ENCODE data around the gene CARD11. TPM values are rescaled to one million over a fixed set of nuclear protein-coding genes. Genes with fewer than 3 reads are reported as not detected.
"Not testable (repeated sequence)": the region's sequence is repeated elsewhere in the genome, so short reads cannot be mapped to it uniquely, and the experiment has no call there.

CARD11 gene
- polyA plus RNA-seq, 4 donors = 0.67 to 5.4 (median 3.2) TPM

- no peaks in the 10 kb centered on the region for H3K4me1 ChIP-seq (ENCODE audit: control insufficient read depth in 3 of 3, insufficient read depth in 2 of 3, low read depth in 1 of 3, low read length in 2 of 3)
- no peak overlapping the region for H3K27ac ChIP-seq (ENCODE audit: low read depth in 1 of 3, low read length in 2 of 3)
- no peak overlapping the region for H3K4me3 ChIP-seq (ENCODE audit: low read depth in 1 of 3, low read length in 3 of 3)
- peaks cover 0 to 2% of the 10 kb centered on the region in 2 donors for H3K9me3 ChIP-seq (ENCODE audit: control insufficient read depth in 2 of 2, insufficient read depth in 1 of 2, low read depth in 1 of 2, low read length in 1 of 2)
- no peak for DNase-seq
- FAIRE-seq = no peak
- H3K36me3 ChIP-seq (ENCODE audit: control insufficient read depth in 3 of 3, insufficient read depth in 2 of 3, low read depth in 1 of 3, low read length in 3 of 3) = peaks cover 0 to 16% (median 0%) of the 10 kb centered on the region in 3 donors
- H3K27me3 ChIP-seq (ENCODE audit: control insufficient read depth in 3 of 3, insufficient read depth in 3 of 3, low read length in 3 of 3) = no peaks in the 10 kb centered on the region
- 74 to 86% (median 85%) methylated on average over 19 of the region's 19 CpGs for WGBS, 3 donors
Observed at GRCh38 chr7:2922348-2922691, 121.3 kb downstream of the CARD11 start.

GRCh38 chr7:2921653-2922347 is 121.9 kb downstream of the CARD11 start:
- Histone ChIP-seq H3K36me3 (ENCODE audit: control insufficient read depth in 3 of 3, insufficient read depth in 2 of 3, low read depth in 1 of 3, low read length in 3 of 3) (peaks cover 0 to 16% (median 0%) of the 10 kb centered on the region in 3 donors), H3K27ac (ENCODE audit: low read depth in 1 of 3, low read length in 2 of 3) (no peak overlapping the region), H3K9me3 (ENCODE audit: control insufficient read depth in 2 of 2, insufficient read depth in 1 of 2, low read depth in 1 of 2, low read length in 1 of 2) (peaks cover 0 to 2% of the 10 kb centered on the region in 2 donors), H3K27me3 (ENCODE audit: control insufficient read depth in 3 of 3, insufficient read depth in 3 of 3, low read length in 3 of 3) (no peaks in the 10 kb centered on the region), H3K4me1 (ENCODE audit: control insufficient read depth in 3 of 3, insufficient read depth in 2 of 3, low read depth in 1 of 3, low read length in 2 of 3) (no peaks in the 10 kb centered on the region), H3K4me3 (ENCODE audit: low read depth in 1 of 3, low read length in 3 of 3) (no peak overlapping the region)
- DNase-seq (no peak), FAIRE-seq (no peak)
- 73 to 78% (median 75%) methylated on average over 13 of the region's 13 CpGs for WGBS, 3 donors

GRCh38 chr7:2920956-2921652 is 122.6 kb downstream of the CARD11 start:
- WGBS, 3 donors = 26 to 71% (median 51%) methylated on average over 17 of the region's 17 CpGs
- DNase-seq = no peak

GRCh38 chr7:2920480-2920879 is 123.2 kb downstream of the CARD11 start:
- not testable (repeated sequence) for H3K27me3 ChIP-seq (ENCODE audit: control insufficient read depth in 3 of 3, insufficient read depth in 3 of 3, low read length in 3 of 3); H3K4me3 ChIP-seq (ENCODE audit: low read depth in 1 of 3, low read length in 3 of 3); FAIRE-seq; H3K27ac ChIP-seq (ENCODE audit: low read depth in 1 of 3, low read length in 2 of 3); H3K9me3 ChIP-seq (ENCODE audit: control insufficient read depth in 2 of 2, insufficient read depth in 1 of 2, low read depth in 1 of 2, low read length in 1 of 2); DNase-seq; H3K4me1 ChIP-seq (ENCODE audit: control insufficient read depth in 3 of 3, insufficient read depth in 2 of 3, low read depth in 1 of 3, low read length in 2 of 3)
- 62 to 90% (median 86%) methylated on average over 2 of the region's 2 CpGs for WGBS, 3 donors
- peaks cover 0 to 15% (median 0%) of the 10 kb centered on the region in 3 donors for H3K36me3 ChIP-seq (ENCODE audit: control insufficient read depth in 3 of 3, insufficient read depth in 2 of 3, low read depth in 1 of 3, low read length in 3 of 3)

More at GRCh38 chr7:2920956-2921652, 122.6 kb downstream of the CARD11 start:
- Histone ChIP-seq H3K27ac (ENCODE audit: low read depth in 1 of 3, low read length in 2 of 3) (no peak overlapping the region), H3K9me3 (ENCODE audit: control insufficient read depth in 2 of 2, insufficient read depth in 1 of 2, low read depth in 1 of 2, low read length in 1 of 2) (peaks cover 0 to 2% of the 10 kb centered on the region in 2 donors), H3K4me1 (ENCODE audit: control insufficient read depth in 3 of 3, insufficient read depth in 2 of 3, low read depth in 1 of 3, low read length in 2 of 3) (no peaks in the 10 kb centered on the region), H3K36me3 (ENCODE audit: control insufficient read depth in 3 of 3, insufficient read depth in 2 of 3, low read depth in 1 of 3, low read length in 3 of 3) (peaks cover 0 to 12% (median 0%) of the 10 kb centered on the region in 3 donors), H3K4me3 (ENCODE audit: low read depth in 1 of 3, low read length in 3 of 3) (no peak overlapping the region), H3K27me3 (ENCODE audit: control insufficient read depth in 3 of 3, insufficient read depth in 3 of 3, low read length in 3 of 3) (no peaks in the 10 kb centered on the region)
- no peak for FAIRE-seq

GRCh38 chr7:2920041-2920440 is 123.6 kb downstream of the CARD11 start:
- H3K36me3 ChIP-seq (ENCODE audit: control insufficient read depth in 3 of 3, insufficient read depth in 2 of 3, low read depth in 1 of 3, low read length in 3 of 3) = peaks cover 0 to 20% (median 3%) of the 10 kb centered on the region in 3 donors
- H3K27ac ChIP-seq (ENCODE audit: low read depth in 1 of 3, low read length in 2 of 3) = no peak overlapping the region
- peaks cover 0 to 2% of the 10 kb centered on the region in 2 donors for H3K9me3 ChIP-seq (ENCODE audit: control insufficient read depth in 2 of 2, insufficient read depth in 1 of 2, low read depth in 1 of 2, low read length in 1 of 2)
- DNase-seq (no peak), FAIRE-seq (no peak)
- no peaks in the 10 kb centered on the region for H3K4me1 ChIP-seq (ENCODE audit: control insufficient read depth in 3 of 3, insufficient read depth in 2 of 3, low read depth in 1 of 3, low read length in 2 of 3)
- H3K4me3 ChIP-seq (ENCODE audit: low read depth in 1 of 3, low read length in 3 of 3) = no peak overlapping the region
- WGBS, 3 donors = 93 to 96% (median 95%) methylated on average over 4 of the region's 4 CpGs
- no peaks in the 10 kb centered on the region for H3K27me3 ChIP-seq (ENCODE audit: control insufficient read depth in 3 of 3, insufficient read depth in 3 of 3, low read length in 3 of 3)

GRCh38 chr7:2919256-2919655 is 124.4 kb downstream of the CARD11 start:
- WGBS, 3 donors = 95 to 96% (median 96%) methylated on average over 19 of the region's 19 CpGs
- peaks cover 0 to 21% (median 3%) of the 10 kb centered on the region in 3 donors for H3K36me3 ChIP-seq (ENCODE audit: control insufficient read depth in 3 of 3, insufficient read depth in 2 of 3, low read depth in 1 of 3, low read length in 3 of 3)
- no peak for DNase-seq
- H3K4me3 ChIP-seq (ENCODE audit: low read depth in 1 of 3, low read length in 3 of 3) = no peak overlapping the region
- no peak overlapping the region for H3K27ac ChIP-seq (ENCODE audit: low read depth in 1 of 3, low read length in 2 of 3)
- no peaks in the 10 kb centered on the region for H3K27me3 ChIP-seq (ENCODE audit: control insufficient read depth in 3 of 3, insufficient read depth in 3 of 3, low read length in 3 of 3)
- H3K4me1 ChIP-seq (ENCODE audit: control insufficient read depth in 3 of 3, insufficient read depth in 2 of 3, low read depth in 1 of 3, low read length in 2 of 3) = no peaks in the 10 kb centered on the region
- H3K9me3 ChIP-seq (ENCODE audit: control insufficient read depth in 2 of 2, insufficient read depth in 1 of 2, low read depth in 1 of 2, low read length in 1 of 2) = peaks cover 0 to 2% of the 10 kb centered on the region in 2 donors
- FAIRE-seq = no peak

GRCh38 chr7:2918406-2918805 is 125.3 kb downstream of the CARD11 start:
- Histone ChIP-seq H3K27ac (ENCODE audit: low read depth in 1 of 3, low read length in 2 of 3) (no peak overlapping the region), H3K4me3 (ENCODE audit: low read depth in 1 of 3, low read length in 3 of 3) (no peak overlapping the region), H3K36me3 (ENCODE audit: control insufficient read depth in 3 of 3, insufficient read depth in 2 of 3, low read depth in 1 of 3, low read length in 3 of 3) (peaks cover 0 to 22% (median 3%) of the 10 kb centered on the region in 3 donors), H3K4me1 (ENCODE audit: control insufficient read depth in 3 of 3, insufficient read depth in 2 of 3, low read depth in 1 of 3, low read length in 2 of 3) (no peaks in the 10 kb centered on the region), H3K27me3 (ENCODE audit: control insufficient read depth in 3 of 3, insufficient read depth in 3 of 3, low read length in 3 of 3) (no peaks in the 10 kb centered on the region), H3K9me3 (ENCODE audit: control insufficient read depth in 2 of 2, insufficient read depth in 1 of 2, low read depth in 1 of 2, low read length in 1 of 2) (peaks cover 0 to 2% of the 10 kb centered on the region in 2 donors)
- no peak for FAIRE-seq
- no peak for DNase-seq
- WGBS, 3 donors = 87 to 94% (median 90%) methylated on average over 20 of the region's 20 CpGs

GRCh38 chr7:2915023-2915422 is 128.6 kb downstream of the CARD11 start:
- Histone ChIP-seq H3K36me3 (ENCODE audit: control insufficient read depth in 3 of 3, insufficient read depth in 2 of 3, low read depth in 1 of 3, low read length in 3 of 3) (peaks cover 0 to 28% (median 3%) of the 10 kb centered on the region in 3 donors), H3K27me3 (ENCODE audit: control insufficient read depth in 3 of 3, insufficient read depth in 3 of 3, low read length in 3 of 3) (no peaks in the 10 kb centered on the region), H3K4me3 (ENCODE audit: low read depth in 1 of 3, low read length in 3 of 3) (no peak overlapping the region), H3K27ac (ENCODE audit: low read depth in 1 of 3, low read length in 2 of 3) (no peak overlapping the region), H3K9me3 (ENCODE audit: control insufficient read depth in 2 of 2, insufficient read depth in 1 of 2, low read depth in 1 of 2, low read length in 1 of 2) (peaks cover 0 to 1% of the 10 kb centered on the region in 2 donors), H3K4me1 (ENCODE audit: control insufficient read depth in 3 of 3, insufficient read depth in 2 of 3, low read depth in 1 of 3, low read length in 2 of 3) (no peaks in the 10 kb centered on the region)
- DNase-seq = no peak
- WGBS, 3 donors = 90 to 93% (median 91%) methylated on average over 16 of the region's 16 CpGs
- FAIRE-seq = no peak

All from small intestine (tissue), 7 donors.